ENCODE data around the gene MYT1. TPM values are rescaled to one million over a fixed set of nuclear protein-coding genes. Genes with fewer than 3 reads are reported as not detected.

Gene MYT1
- total RNA-seq, 3 donors from 2014 or later = under 0.01 TPM; not detected in 2

GRCh38 chr20:64151633-64152530, 12.4 kb upstream of the MYT1 start:
- Histone ChIP-seq H3K4me3 (no peak overlapping the region), H3K36me3 (no peaks in the 10 kb centered on the region), H3K27me3 (peaks cover 0 to 38% of the 10 kb centered on the region in 2 donors), H3K4me1 (no peaks in the 10 kb centered on the region), H3K27ac (no peak overlapping the region), H3K9me3 (no peaks in the 10 kb centered on the region)
- intact Hi-C loops (cut with DNase I; ENCODE audit: low total_unique reads) = no loop called here
- TF ChIP-seq POLR2A (IDR thresholded peaks at IDR 0.05) = no peak
- no peak for TF ChIP-seq CTCF (IDR thresholded peaks at IDR 0.05)
- no peak for TF ChIP-seq POLR2AphosphoS5 (IDR thresholded peaks at IDR 0.05)
- no peak for DNase-seq (ENCODE audit: low spot score in 2 of 2)

GRCh38 chr20:64152906-64153305, 11.3 kb upstream of the MYT1 start:
- H3K4me1 ChIP-seq = no peaks in the 10 kb centered on the region
- DNase-seq (ENCODE audit: low spot score in 2 of 2) = no peak

GRCh38 chr20:64153410-64153809, 10.8 kb upstream of the MYT1 start:
- Histone ChIP-seq H3K27ac (no peak overlapping the region), H3K4me3 (no peak overlapping the region), H3K36me3 (no peaks in the 10 kb centered on the region), H3K27me3 (peaks cover 0 to 40% of the 10 kb centered on the region in 2 donors), H3K4me1 (no peaks in the 10 kb centered on the region), H3K9me3 (no peaks in the 10 kb centered on the region)
- intact Hi-C loops (cut with DNase I; ENCODE audit: low total_unique reads) = no loop called here
- no peak for DNase-seq (ENCODE audit: low spot score in 2 of 2)
- no peak for TF ChIP-seq CTCF (IDR thresholded peaks at IDR 0.05)
- TF ChIP-seq POLR2A (IDR thresholded peaks at IDR 0.05) = no peak
- TF ChIP-seq POLR2AphosphoS5 (IDR thresholded peaks at IDR 0.05) = no peak

More at GRCh38 chr20:64152906-64153305, 11.3 kb upstream of the MYT1 start:
- Histone ChIP-seq H3K36me3 (no peaks in the 10 kb centered on the region), H3K4me3 (no peak overlapping the region), H3K9me3 (no peaks in the 10 kb centered on the region), H3K27me3 (peaks cover 0 to 40% of the 10 kb centered on the region in 2 donors), H3K27ac (no peak overlapping the region)
- TF ChIP-seq POLR2AphosphoS5 (IDR thresholded peaks at IDR 0.05) (no peak), CTCF (IDR thresholded peaks at IDR 0.05) (no peak), POLR2A (IDR thresholded peaks at IDR 0.05) (no peak)
- intact Hi-C loops (cut with DNase I; ENCODE audit: low total_unique reads) = no loop called here

DNA sequence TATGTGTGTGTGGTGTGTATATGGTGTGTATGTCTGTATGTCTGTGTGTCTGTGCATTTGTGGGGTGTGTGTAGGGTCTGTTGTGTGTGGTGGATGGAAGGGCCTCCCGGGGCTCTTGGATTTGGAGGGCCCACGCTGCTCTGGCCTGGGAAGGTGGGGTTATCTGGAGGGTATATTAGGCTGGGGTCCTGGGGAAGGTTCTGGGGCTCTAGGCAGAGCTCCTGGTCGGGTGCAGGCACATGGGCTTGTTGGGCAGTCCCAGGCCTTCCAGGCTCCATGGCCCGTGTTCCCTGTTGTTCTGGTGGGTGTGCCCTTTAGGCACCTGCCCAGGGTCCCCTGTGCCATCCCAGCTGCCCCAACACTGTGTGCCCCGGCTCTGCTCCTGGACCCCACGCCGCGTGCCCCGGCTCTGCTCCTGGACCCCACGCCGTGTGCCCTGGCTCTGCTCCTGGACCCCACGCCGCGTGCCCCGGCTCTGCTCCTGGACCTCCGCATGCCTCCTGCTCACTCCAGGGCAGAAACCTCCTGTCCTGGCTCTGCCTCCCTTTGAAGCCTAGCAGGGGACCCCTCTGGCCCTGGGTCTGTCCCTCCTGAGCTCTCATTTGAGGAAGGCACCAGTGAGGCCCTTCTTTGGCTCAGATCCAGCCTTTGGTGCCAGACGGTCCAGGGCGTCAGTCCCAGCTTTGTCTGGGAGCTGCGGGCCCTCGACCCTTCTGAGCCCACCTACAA, 10.2 kb upstream of the MYT1 start:
- no peak overlapping the region for H3K4me3 ChIP-seq
- no peaks in the 10 kb centered on the region for H3K4me1 ChIP-seq
- no peak for TF ChIP-seq POLR2A (IDR thresholded peaks at IDR 0.05)
- no peak for TF ChIP-seq POLR2AphosphoS5 (IDR thresholded peaks at IDR 0.05)
- TF ChIP-seq CTCF (IDR thresholded peaks at IDR 0.05) = no peak
- H3K27me3 ChIP-seq = peaks cover 0 to 42% of the 10 kb centered on the region in 2 donors
- intact Hi-C loops (cut with DNase I; ENCODE audit: low total_unique reads) = no loop called here
- H3K36me3 ChIP-seq = no peaks in the 10 kb centered on the region
- H3K27ac ChIP-seq = no peak overlapping the region
- no peaks in the 10 kb centered on the region for H3K9me3 ChIP-seq
- DNase-seq (ENCODE audit: low spot score in 2 of 2) = no peak

All from breast epithelium (tissue), 4 donors.